IPS-18a (cell line): Measurements from ENCODE around the gene FGF11.
"Not testable (repeated sequence)": the region's sequence is repeated elsewhere in the genome, so short reads cannot be mapped to it uniquely, and the experiment has no call there.

Experiments
- H3K27ac ChIP-seq: one replicate; pipeline ENCODE4 v1.5.1; 2013; ENCODE audit warnings: low read length
- H3K27me3 ChIP-seq: one replicate; pipeline ENCODE4 v1.6.1; 2013; ENCODE audit warnings: mild to moderate bottlenecking, low read length; ENCODE audit not compliant: control insufficient read depth, insufficient read depth
- H3K36me3 ChIP-seq: one replicate; pipeline ENCODE4 v1.6.1; 2013; ENCODE audit warnings: low read depth, low read length; ENCODE audit not compliant: control insufficient read depth
- H3K4me1 ChIP-seq: one replicate; pipeline ENCODE4 v1.6.1; 2013; ENCODE audit warnings: low read depth, low read length; ENCODE audit not compliant: control insufficient read depth
- H3K4me3 ChIP-seq: one replicate; pipeline ENCODE4 v1.5.1; 2013; ENCODE audit warnings: low read length
- H3K9ac ChIP-seq: one replicate; pipeline ENCODE4 v1.6.1; 2013; ENCODE audit warnings: mild to moderate bottlenecking, low read length, moderate library complexity
- H3K9me3 ChIP-seq: one replicate; pipeline ENCODE4 v1.6.1; 2013; ENCODE audit warnings: low read depth, low read length; ENCODE audit not compliant: control insufficient read depth

Gene FGF11

DNA sequence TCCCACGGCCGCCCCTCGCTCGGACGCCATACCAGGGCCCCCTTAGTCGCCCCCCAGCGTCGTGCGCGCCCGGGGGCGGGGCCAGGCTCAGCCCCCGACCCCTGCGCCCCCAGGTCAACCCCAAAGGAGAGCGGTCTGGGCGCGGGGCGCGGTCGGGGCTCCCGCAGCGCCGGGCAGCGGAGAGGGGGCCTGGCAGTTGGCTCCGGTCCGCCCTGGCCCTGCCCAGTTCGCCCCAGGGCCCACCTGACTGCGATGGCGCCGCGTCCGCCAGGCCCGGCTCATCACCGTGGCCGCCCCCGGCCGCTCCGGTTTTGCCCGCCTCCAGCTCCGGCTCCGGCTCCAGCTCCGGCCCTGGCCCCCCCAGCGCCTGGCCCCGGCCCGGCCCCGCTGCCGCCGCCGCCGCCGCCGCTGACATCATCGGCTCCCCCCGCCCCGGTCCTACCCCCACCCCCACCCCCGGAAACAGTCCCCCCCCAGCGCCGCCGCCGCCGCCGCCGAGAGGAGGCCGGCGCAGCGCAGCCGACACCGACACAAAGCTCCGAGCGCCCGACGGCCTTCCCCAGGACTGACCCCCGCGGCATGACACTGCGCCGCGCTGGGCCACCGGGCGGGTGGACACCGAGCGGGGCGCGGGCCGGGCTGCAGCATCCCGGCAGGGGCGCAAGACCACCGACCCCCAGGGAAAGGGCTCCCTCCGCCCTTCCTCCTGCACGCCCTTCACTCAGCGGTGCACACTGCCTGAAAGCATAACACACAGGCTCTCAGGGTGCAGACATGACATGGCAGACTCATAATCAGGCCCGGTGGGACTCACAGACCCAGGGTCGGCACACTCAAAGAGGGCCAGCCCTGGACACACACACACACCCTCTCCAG is 40.1 kb downstream of the FGF11 start, which contains the start of gene ZBTB4:
TSS of gene ZBTB4 (minus strand) at position 419 of the 876 bp plus-strand sequence. CDS start 12,830 bp downstream, outside the sequence.
- Histone ChIP-seq H3K4me3 (peak within 1 kb of the TSS; percentile 62), H3K9ac (peak within 1 kb of the TSS; percentile 66), H3K36me3 (no peaks in the 10 kb centered on the region), H3K27ac (no peak within 1 kb of the TSS), H3K4me1 (peaks cover 13% of the 10 kb centered on the region), H3K27me3 (no peaks in the 10 kb centered on the region), H3K9me3 (no peaks in the 10 kb centered on the region)

DNA sequence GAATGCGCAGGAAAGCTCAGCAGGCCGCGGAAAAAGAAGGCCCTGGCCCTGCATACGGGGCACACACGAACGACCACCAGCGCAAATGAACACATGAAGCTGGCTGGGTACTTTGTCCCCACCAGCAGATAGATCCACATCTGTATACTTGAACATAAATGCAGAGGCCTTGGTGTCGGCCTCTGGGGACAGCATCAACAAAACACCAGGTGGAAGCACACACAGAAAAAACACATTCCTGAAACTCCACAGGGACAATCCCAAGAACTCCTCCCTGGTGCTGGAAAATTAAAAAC is 40.7 kb downstream of the FGF11 start:
- no peaks in the 10 kb centered on the region for H3K9me3 ChIP-seq
- no peak overlapping the region for H3K27ac ChIP-seq
- peak overlapping the region; percentile 62 for H3K4me3 ChIP-seq
- no peaks in the 10 kb centered on the region for H3K27me3 ChIP-seq
- H3K36me3 ChIP-seq, result no peaks in the 10 kb centered on the region
- H3K4me1 ChIP-seq, result peaks cover 13% of the 10 kb centered on the region
- H3K9ac ChIP-seq, result peak overlapping the region; percentile 56

DNA sequence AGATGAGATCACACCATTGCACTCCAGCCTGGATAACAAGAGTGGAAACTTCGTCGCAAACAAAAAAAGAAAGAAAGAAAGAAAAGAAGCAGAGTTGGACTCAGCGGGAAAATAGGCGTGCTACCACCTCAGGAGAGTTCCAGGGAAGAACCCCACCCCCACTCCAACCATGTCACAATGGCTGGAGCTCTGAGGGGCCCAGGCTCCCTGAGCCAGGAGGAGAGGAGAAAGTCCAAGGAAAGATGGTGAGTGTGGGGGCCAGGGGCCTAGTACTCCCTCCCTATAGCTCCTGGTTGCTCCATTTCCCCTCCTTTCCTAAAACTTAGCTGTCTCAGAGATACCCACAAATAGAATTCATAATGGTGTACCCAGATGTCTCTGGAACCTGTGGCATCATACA is 42.0 kb downstream of the FGF11 start, which contains the start of gene SLC35G6:
TSS of gene SLC35G6 (plus strand) at position 172 of the 400 bp plus-strand sequence. CDS start at position 243, 71 bp downstream.
- not testable (repeated sequence) for H3K27ac ChIP-seq, H3K4me3 ChIP-seq, H3K9ac ChIP-seq

DNA sequence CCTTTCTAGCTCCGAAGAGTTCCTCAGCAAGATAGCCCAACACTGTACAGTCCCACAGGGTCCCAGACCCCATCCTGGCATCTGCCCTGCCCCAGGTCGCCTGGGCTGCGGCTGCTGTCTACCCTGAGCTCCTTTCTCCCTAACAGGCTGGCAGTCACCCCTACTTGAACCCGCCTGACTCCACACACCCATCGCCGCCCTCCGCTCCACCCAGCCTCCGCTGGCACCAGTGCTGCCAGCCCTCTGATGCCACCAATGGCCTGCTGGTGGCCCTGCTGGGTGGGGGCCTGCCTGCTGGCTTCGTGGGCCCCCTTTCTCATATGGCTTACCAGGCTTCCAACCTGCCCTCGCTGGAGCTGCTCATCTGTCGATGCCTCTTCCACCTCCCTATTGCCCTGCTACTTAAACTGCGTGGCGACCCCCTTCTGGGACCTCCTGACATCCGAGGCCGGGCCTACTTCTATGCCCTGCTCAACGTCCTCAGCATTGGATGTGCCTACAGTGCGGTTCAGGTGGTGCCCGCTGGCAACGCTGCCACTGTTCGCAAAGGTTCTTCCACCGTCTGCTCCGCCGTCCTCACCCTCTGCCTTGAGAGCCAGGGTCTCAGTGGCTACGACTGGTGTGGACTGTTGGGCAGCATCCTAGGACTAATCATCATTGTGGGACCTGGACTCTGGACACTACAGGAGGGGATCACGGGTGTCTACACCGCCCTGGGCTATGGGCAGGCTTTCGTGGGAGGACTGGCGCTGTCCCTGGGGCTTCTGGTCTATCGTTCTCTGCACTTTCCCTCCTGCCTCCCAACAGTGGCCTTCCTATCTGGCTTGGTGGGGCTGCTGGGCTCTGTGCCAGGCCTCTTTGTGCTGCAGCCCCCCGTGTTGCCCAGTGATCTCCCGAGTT is 42.8 kb downstream of the FGF11 start:
- H3K36me3 ChIP-seq, H3K9ac ChIP-seq, H3K9me3 ChIP-seq, H3K27ac ChIP-seq, H3K4me3 ChIP-seq, H3K27me3 ChIP-seq: not testable (repeated sequence)
- peaks cover 13% of the 10 kb centered on the region for H3K4me1 ChIP-seq

More for the DNA sequence above, 42.0 kb downstream of the FGF11 start, which contains the start of gene SLC35G6:
- not testable (repeated sequence) for H3K27me3 ChIP-seq, H3K36me3 ChIP-seq, H3K9me3 ChIP-seq
- H3K4me1 ChIP-seq, result peaks cover 13% of the 10 kb centered on the region

DNA sequence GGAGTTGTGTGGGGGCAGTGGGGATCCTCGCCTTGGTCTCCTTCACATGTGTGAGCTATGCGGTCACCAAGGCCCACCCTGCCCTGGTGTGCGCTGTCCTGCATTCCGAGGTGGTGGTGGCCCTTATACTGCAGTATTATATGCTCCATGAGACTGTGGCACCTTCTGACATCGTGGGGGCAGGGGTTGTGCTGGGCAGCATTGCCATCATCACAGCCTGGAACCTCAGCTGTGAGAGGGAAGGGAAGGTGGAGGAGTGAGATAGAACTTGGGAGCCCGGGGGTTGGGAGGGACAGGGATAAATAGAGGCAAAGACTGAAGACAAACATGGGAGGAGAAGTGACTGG is 43.4 kb downstream of the FGF11 start:
- not testable (repeated sequence) for H3K9ac ChIP-seq, H3K36me3 ChIP-seq, H3K27me3 ChIP-seq, H3K27ac ChIP-seq, H3K9me3 ChIP-seq
- H3K4me3 ChIP-seq, result peak overlapping the region; percentile 81
- peaks cover 13% of the 10 kb centered on the region for H3K4me1 ChIP-seq

DNA sequence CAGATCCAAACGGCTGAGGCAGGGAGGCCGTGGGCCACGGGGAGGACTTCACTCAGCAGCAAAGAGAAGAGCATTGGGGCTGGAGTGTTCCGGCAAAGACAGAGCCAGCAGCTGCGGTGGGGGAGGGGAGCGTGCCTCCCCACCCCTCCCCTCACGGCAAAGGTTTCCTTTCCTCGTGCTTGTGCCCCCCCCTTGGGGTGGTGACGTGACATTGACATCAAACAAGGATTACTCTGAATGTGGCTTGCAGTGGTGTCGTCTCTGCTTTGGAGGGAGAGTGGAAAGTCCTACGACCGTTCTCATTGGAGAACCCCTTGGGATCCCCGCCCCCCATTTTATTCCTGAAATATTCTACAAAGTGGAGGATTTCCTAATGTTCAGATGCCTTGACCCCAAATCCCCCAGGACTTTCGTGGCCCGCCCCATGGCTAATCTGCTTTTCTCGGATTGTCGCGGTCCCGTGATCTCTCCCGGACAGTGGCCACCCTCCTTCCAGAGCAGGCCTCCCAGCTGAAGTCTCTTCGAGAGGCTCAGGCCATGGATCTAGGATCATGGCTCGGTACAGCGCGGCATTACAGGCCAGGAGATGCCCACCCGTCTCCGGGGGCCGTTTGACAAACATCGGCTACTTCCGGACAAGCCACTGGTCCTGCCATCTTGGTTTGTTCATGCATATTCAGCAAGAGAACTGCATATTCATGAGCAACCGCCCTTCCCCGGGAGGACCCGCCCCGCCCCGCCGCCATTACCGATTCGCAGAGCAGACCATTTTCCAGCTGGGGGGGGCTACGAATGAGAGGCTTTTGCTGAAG is 44.1 kb downstream of the FGF11 start:
- no peaks in the 10 kb centered on the region for H3K27me3 ChIP-seq
- H3K36me3 ChIP-seq, result no peaks in the 10 kb centered on the region
- peaks cover 11% of the 10 kb centered on the region for H3K4me1 ChIP-seq
- H3K9me3 ChIP-seq, result no peaks in the 10 kb centered on the region
- peak overlapping the region; percentile 100 for H3K27ac ChIP-seq
- H3K4me3 ChIP-seq, result peak overlapping the region; percentile 81
- peak overlapping the region; percentile 96 for H3K9ac ChIP-seq

DNA sequence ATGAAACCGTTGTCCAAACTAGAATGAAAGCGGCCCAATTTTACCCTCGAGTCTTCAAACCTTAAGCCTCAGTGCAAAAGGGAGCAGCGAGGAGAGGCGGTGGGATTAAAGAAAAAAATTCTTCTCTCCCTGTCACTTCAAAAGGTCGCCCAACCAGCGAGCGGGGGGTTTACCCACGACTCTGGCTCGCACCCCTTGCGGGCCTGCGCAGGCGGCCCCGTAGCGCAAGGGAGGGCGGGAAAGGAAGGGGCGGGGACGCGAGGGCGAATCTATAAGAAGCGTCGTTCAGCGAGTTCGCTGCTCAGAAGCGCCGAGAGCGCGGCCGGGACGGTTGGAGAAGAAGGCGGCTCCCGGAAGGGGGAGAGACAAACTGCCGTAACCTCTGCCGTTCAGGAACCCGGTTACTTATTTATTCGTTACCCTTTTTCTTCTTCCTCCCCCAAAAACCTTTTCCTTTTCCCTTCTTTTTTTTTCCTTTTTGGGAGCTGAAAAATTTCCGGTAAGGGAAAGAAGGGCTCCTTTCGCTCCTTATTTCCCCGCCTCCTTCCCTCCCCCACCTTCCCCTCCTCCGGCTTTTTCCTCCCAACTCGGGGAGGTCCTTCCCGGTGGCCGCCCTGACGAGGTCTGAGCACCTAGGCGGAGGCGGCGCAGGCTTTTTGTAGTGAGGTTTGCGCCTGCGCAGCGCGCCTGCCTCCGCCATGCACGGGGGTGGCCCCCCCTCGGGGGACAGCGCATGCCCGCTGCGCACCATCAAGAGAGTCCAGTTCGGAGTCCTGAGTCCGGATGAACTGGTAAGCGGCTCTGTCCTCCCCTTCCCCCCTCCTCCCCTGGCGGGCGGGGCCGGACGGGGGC is 45.0 kb downstream of the FGF11 start, which contains the start of gene POLR2A:
TSS of gene POLR2A (plus strand) at position 300 of the 852 bp plus-strand sequence.
- Histone ChIP-seq H3K27me3 (no peaks in the 10 kb centered on the region), H3K4me1 (peaks cover 8% of the 10 kb centered on the region), H3K27ac (peak within 1 kb of the TSS; percentile 100), H3K36me3 (no peaks in the 10 kb centered on the region), H3K9ac (peak within 1 kb of the TSS; percentile 96), H3K9me3 (no peaks in the 10 kb centered on the region), H3K4me3 (peak within 1 kb of the TSS; percentile 81)

DNA sequence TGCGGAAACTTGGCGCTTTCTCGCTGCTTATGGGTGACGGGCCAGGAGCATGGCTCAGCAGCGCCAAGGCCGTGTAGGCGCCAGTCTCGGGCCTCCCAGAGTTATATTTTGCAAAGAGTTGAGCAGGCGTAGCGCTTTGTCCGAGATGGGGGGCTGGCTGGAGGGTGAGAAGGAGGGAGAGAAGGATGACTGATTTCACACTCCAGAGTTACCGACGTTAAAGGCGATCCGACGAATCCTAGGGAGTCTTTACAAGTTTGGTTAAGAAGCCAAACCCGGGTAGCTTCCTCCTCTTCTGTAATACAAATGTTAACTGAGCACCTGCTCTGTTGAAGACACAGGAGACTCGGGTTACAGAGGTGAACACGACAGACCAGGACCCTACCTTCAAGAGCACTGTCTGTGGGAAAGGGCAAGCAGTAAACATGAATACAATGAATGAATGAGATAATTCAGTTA is 45.6 kb downstream of the FGF11 start:
- H3K36me3 ChIP-seq, result no peaks in the 10 kb centered on the region
- peak overlapping the region; percentile 14 for H3K27ac ChIP-seq
- H3K27me3 ChIP-seq, result no peaks in the 10 kb centered on the region
- peak overlapping the region; percentile 81 for H3K4me3 ChIP-seq
- peaks cover 8% of the 10 kb centered on the region for H3K4me1 ChIP-seq
- H3K9ac ChIP-seq, result peak overlapping the region; percentile 96
- H3K9me3 ChIP-seq, result no peaks in the 10 kb centered on the region

DNA sequence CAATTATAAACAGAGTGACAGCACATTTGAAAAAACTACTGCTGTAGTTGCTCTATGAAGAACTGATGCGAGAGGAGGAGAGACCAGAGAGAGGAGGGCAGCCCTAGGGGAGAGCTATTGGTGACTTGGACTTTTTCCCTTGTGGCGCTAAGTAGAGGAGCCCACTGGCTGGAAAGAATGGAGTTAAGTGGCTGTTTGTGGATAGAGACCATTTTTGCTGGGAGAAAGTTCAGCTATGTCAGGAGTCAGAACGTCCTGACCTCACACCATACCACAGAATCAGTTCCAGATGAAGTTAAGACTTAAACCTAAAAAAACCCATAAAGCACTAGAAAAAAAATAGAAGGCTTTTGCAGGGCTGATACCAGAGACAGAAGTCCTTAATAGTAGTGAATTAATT is 46.9 kb downstream of the FGF11 start:
- H3K36me3 ChIP-seq, result no peaks in the 10 kb centered on the region
- H3K4me3 ChIP-seq, result peak overlapping the region; percentile 25
- H3K9ac ChIP-seq, result no peak overlapping the region
- H3K27me3 ChIP-seq, result no peaks in the 10 kb centered on the region
- no peak overlapping the region for H3K27ac ChIP-seq
- no peaks in the 10 kb centered on the region for H3K9me3 ChIP-seq
- H3K4me1 ChIP-seq, result peaks cover 8% of the 10 kb centered on the region

DNA sequence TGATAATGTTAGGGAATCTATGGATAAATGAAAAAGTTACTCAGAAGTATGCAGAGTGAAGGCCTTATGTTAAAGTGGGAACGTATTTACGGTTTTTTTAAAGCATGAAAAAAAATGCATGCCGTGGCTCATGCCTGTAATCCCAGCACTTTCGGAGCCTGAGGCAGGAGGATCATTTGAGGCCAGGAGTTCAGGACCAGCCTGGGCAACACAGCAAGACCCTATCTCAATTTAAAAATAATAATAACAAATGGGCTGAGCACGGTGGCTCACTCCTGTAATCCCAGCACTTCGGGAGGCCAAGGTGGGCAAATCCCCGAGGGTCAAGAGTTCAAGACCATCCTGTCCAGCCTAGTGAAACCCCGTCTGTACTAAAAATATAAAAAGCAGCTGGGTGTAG is 50.8 kb downstream of the FGF11 start:
- no peak overlapping the region for H3K9ac ChIP-seq
- H3K4me3 ChIP-seq, result no peak overlapping the region
- no peaks in the 10 kb centered on the region for H3K4me1 ChIP-seq
- H3K27me3 ChIP-seq, result no peaks in the 10 kb centered on the region
- H3K27ac ChIP-seq, result no peak overlapping the region
- no peaks in the 10 kb centered on the region for H3K36me3 ChIP-seq
- H3K9me3 ChIP-seq, result no peaks in the 10 kb centered on the region
